22Rv1 (cell line): ENCODE data around the gene KLHL1.

Experiments used
- ZFX ChIP-seq: fragments of 450-650 bp; IDR thresholded peaks from 2 replicates; pipeline ENCODE4 v1.6.1; 2017; ENCODE audit warnings: antibody characterized with exemption, borderline replicate concordance
- TF ChIP-seq, protein P1 (sequence below): fragments of 450-650 bp; IDR thresholded peaks from 2 replicates; pipeline ENCODE4 v1.5.1; 2017; ENCODE audit warnings: mild to moderate bottlenecking

DNA sequence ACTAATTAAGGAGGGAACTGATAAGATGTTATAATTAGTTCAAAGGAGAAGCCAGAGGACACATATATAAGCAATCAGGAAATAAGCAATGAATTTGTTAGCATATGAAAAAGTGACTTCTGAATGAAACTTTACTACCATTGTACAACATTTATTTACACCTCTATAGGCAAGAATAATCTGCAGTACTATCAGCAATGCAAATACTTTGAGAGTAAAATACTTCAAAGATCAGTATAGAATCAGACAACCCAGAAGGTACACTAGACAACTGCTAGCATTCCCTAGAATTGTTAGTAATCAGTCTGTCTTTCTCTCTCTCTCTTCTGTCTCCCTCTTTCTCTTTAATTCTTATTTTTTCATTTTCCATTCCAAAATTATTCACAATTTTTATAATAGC, 197.5 kb downstream of the KLHL1 start:
- TF ChIP-seq, protein P1, sequence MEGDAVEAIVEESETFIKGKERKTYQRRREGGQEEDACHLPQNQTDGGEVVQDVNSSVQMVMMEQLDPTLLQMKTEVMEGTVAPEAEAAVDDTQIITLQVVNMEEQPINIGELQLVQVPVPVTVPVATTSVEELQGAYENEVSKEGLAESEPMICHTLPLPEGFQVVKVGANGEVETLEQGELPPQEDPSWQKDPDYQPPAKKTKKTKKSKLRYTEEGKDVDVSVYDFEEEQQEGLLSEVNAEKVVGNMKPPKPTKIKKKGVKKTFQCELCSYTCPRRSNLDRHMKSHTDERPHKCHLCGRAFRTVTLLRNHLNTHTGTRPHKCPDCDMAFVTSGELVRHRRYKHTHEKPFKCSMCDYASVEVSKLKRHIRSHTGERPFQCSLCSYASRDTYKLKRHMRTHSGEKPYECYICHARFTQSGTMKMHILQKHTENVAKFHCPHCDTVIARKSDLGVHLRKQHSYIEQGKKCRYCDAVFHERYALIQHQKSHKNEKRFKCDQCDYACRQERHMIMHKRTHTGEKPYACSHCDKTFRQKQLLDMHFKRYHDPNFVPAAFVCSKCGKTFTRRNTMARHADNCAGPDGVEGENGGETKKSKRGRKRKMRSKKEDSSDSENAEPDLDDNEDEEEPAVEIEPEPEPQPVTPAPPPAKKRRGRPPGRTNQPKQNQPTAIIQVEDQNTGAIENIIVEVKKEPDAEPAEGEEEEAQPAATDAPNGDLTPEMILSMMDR: no peak
- TF ChIP-seq ZFX: no peak
